HG03039 (cell line): ENCODE measurements around the gene FADS6.

ENCODE experiments used
- ATAC-seq: cut with Tn5 transposase; IDR thresholded peaks from one replicate; pipeline ENCODE4 v1.9.1; 2021; ENCODE audit warnings: mild to moderate bottlenecking, moderate library complexity; ENCODE audit not compliant: unreplicated experiment

The FADS6 gene, protein sequence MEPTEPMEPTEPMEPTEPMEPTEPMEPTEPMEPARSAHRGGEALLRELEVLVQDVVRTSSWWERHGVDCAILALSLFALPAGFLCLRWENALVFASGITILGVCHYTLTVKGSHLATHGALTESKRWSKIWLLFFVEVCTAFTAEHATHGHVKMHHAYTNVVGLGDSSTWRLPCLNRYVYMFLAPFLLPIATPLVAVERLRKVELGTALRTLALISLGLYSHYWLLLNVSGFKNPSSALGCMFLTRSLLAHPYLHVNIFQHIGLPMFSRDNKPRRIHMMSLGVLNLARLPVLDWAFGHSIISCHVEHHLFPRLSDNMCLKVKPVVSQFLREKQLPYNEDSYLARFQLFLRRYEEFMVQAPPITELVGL

DNA sequence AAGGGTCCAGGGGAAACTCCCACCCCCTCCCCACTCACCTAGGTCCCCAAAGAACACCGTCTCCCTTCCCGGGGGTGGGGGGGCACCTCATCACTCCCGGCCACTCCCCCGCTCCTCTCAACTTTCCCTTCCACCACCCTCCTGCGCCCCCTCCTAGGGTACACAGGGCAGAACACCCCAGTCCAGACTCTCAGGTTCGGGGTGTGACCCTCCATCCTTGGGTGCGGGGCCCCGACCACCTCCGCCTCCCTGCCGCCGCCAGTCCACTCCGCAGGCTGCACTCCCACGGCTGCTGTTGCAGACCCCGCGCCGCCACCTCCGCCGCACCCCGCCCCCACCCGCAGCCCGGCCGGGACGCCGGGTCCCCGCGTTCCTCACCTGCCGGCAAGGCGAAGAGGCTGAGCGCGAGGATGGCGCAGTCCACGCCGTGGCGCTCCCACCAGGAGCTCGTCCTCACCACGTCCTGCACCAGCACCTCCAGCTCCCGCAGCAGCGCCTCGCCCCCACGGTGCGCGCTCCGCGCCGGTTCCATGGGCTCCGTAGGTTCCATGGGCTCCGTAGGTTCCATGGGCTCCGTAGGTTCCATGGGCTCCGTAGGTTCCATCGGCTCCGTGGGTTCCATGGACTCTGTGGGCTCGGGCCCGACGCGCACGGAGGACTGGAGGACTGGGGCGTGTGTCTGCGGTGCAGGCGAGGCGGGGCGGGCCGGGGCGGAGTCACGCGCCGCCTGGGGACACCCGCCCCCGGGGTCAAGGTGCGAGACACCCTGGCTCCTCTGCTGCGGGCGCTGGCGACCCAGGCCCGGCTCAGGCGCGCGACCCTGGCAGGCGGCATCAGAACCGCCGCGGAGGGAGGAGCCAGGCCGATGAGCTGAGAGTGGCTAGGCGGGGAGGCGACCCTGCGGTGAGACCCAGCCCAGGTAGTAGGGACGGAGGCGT is at the start of gene FADS6:
TSS of gene FADS6 (minus strand) at position 660 of the 938 bp plus-strand sequence. CDS start at position 622, 38 bp downstream.
- ATAC-seq: no peak

DNA sequence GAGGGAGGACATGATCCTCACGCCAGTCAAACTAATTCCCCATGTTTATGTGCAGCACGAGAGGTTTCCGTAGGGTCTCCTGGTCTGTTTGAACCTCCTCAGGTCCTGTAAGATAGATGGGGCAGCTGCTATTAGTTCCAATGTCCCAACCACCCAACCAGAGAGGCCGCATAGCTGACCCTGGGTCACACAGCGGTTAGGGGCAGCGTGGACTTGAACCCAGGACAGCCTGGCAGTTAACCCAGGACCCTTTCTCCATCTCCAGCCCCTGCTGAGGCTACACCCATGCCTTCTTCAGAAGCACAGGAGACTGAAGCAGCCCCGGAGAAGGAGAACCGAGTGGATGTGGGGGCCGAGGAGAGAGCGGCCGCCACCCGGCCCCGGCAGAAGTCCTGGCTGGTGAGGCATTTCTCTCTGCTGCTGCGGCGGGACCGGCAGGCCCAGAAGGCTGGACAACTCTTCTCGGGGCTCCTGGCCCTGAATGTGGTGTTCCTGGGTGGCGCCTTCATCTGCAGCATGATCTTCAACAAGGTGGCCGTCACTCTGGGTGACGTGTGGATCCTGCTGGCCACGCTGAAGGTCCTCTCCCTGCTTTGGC is 47.8 kb upstream of the FADS6 start:
- no peak for ATAC-seq

DNA sequence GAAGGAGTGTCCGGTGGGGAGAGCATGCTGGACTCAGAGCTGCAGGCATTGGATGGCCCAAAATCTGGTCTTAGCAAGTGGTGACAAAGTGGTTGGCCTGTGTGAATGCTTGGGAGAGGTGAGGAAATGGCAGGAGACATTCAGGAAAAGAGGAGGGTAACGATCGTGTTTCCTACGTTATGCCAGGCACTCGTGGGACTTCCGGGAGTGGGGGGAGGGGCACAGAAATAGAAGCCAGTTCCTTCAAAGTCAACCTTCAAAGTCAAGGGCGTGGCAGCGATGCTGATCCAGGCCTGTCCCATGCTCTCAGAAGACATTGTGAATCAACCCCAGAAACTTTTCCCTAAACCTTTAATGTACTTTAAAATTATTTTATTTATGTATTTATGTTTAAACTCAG is 46.1 kb upstream of the FADS6 start:
- ATAC-seq: no peak

DNA sequence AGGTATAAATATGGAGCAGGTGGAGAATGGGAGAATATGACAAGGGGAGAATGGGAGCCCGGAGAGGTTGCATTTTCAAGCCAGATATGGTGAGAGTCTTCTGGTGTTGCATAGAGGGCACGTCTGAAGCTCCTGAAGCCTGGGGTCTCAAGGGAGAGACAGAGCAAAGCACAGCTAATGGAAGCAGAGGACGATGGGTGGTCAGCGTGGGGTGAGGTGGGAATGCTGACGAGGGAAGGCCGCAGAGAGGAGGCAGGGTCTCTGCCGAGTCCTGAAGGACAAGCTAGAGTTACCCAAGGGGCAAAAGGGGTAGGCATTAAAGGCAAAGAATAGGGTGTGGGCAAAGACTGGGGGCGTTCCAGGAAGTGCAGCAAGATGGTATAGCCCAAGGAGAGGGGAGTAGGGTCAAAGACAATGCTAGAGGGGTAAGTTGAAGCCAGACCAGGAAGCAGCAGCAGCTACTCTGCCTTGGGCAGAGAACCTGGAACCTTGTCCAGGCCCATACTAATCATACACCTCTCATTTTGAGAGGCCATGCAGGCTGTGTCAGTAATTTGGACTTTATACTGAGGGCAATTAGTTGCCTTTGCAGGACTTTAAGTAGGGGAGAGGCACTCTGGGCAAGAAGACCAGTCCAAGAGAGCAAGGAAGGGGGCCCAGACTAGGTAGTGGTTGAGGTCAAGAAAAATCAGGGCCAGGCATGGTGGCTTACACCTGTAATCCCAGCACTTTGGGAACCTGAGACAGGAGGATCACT is 44.9 kb upstream of the FADS6 start:
- ATAC-seq: no peak

DNA sequence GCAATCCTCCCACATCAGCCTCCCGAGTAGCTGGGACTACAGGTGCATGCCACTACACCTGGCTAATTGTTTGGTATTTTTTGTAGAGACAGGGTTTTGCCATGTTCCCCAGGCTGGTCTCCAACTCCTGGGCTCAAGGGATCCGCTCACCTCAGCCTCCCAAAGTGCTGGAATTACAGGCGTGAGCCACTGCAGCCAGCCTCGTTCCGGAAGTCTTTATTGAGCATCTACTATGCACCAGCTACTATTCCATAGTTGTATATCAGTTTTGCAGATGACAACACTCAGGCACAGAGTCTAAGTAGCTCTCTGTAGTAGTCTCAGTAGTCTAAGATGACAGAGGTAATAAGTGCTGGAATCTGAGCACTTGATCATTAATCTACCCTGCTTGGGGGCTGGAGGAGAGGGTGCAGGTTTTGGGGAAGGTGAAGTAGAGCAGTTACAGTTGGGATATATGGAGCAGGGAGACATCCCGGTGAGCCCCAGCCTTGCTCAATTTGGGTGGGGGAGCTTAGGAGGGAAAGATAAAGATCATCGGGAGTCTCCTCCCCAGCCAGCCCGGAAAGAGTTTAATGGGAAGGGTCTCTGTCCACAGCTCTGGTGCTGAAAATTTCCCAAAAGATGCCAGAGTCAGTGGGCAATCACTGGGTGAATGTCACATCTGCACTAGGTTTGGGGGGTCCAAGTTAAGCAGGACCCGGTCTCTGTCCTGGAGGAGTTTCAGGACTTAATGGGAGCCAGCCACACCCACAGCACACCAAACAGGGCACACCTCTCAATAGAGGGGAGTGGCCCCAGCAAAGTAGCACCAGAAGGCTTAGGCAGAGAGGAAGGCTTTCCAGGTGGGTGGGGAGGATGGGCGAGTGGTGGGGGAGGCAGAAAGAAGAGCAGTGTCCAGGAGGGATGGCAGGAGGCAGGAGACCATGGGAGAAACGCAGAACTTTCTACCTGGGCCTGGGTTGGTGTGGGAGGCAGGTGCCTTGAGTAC is 43.9 kb upstream of the FADS6 start:
- no peak for ATAC-seq

DNA sequence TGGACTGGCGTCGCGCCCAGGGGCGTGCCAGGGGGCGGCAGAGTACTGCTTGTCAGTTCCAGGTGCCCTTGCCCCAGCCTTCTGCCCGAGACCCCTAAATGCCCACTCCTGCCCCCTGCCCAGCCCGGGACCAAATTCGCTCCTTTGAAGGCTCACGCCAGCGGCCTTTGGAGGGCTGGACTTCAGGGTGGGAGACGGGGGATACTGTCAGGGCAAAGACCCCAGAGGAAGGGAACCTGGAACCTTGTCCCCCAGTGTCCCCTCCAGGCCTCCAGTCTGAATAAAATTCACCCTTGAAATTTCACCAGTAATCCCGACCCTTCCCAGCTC is 43.0 kb upstream of the FADS6 start:
- no peak for ATAC-seq

DNA sequence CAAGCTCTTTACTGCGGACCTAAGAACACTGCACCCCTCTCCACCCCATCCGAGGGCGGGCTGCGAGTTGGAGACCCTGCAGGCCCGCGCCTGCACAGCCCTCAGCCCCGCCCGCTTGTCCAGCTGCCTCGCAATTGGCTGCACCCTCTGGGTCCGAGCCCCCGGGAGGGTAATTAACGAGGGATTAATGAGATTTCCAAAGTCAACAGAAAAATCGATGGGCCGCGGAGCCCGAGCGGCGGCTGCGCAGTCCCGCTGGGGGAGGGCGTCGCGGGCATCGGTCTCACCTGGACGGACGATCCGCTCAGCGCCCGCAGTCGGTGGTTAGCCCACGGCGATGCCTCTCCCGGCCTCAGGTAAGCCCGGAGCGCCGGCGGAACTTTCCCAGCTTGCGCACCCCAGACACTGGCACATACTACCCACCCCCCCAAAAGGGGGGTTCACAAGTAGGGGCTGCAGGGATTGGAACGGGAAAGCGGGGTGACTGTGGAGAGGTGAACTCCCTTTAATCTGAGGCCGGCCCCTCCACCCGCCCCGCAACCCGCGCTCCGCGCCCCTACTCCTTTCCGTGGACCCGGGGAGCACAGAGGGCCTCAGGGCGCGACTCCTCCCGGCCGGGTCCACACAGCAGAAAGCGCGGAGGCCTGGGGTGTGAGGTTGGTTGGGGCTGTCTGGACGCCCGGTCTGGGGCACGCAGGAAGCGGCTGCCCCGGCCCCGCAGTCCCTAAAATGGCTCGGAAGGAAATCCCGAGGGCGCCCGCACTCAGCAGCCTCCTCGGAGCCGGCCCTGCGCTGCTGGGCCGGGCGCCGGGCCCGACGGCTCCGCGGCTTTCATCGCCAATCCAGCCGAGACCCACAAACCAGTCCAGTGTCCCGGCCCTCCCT is 42.4 kb upstream of the FADS6 start, which contains the start of gene OTOP3:
TSS of gene OTOP3 (plus strand) at position 314 of the 885 bp plus-strand sequence. CDS start at position 338, 24 bp downstream.
- ATAC-seq: no peak

DNA sequence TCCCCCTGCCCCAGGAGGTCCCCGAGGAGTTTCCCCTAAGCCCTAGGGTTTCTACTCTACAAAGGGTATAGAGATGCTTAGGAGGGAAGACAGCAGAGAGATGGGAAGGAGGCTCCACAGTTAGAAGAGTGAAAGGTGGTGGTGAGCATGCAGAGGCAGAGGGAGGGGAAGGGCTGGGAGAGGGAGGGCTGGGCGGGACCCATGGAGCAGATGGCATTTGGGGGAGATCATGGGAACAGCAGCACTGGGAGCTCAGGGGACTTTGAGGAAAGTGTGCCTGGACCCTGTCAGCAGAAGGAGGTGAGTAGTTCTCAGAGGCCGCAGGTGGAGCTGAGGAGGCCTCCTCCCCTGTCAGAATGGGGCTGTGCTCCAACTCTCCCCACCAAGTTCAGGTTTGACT is 41.6 kb upstream of the FADS6 start:
- ATAC-seq: no peak

DNA sequence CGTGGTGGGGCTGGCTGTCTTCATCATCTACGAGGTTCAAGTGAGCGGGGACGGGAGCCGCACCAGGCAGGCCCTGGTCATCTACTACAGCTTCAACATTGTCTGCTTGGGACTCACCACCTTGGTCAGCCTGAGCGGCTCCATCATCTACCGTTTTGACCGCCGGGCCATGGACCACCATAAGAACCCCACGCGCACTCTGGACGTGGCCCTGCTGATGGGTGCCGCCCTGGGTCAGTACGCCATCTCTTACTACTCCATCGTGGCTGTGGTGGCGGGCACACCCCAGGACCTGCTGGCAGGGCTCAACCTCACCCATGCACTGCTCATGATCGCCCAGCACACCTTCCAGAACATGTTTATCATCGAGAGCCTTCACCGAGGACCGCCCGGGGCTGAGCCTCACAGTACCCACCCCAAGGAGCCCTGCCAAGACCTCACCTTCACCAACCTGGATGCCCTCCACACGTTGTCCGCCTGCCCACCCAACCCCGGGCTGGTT is 37.2 kb upstream of the FADS6 start:
- no peak for ATAC-seq

DNA sequence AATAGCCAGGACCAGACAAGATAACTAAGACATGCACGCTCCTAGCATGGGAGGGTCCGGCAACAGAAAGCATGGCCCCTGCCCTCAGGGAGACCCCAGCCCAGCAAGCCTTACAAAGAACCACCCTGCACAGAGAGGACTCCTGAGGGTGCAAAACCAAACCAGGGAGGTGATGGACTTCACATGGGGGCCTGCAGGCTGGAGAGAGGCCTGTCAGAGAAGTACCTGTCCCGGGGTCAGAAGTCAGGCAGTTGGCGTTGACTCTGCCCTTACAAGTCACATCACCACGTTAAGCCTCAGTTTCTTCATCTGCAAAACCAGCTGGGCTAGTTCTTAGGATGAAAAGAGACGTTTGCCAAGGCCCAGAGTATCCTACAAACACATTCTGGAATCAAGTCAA is 35.4 kb upstream of the FADS6 start:
- ATAC-seq: no peak

DNA sequence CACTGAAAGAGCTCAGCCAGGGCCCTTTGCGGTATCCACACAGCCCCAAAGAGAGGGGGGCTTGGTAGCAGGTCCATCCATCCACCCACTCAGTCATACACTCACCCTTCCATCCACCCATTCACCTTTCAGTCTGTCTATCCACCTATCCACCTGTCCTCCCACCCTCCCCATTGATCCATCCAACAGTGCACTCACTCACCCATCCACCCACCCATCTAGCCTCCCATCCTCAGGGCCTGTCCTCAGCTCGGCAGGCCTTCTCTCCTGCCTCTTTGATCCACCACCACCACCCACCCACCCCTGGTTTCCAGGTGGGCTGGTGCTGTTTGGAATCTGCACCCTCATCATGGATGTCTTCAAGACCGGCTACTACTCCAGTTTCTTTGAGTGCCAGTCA is 31.8 kb upstream of the FADS6 start:
- no peak for ATAC-seq

DNA sequence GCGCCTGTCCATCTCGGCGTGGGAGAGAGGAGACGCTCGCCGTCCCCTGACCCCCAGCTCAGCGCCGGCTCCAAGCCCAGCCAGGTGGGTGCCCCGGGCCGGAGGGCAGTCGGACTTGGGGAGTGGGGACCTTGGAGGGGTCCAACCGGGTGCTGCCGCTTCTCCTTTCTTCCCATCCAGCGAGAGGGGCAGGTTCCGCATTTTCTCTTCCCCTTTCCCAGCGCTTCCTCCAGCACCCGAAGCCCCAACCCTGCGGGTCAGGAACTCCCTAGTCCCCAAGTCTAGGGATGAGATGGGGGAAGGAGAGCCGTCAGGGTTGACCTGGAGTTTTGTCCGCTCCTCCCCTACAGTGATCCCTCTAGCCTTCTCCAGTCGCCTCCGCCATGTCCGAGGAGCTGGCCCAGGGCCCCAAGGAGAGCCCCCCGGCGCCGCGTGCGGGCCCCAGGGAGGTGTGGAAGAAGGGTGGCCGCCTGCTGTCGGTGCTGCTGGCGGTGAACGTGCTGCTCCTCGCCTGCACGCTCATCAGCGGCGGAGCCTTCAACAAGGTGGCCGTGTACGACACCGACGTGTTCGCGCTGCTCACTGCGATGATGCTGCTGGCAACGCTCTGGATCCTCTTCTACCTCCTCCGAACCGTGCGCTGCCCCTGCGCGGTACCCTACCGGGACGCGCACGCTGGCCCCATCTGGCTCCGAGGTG is 31.0 kb upstream of the FADS6 start, which contains the start of gene OTOP2:
TSS of gene OTOP2 (plus strand) at position 24 of the 699 bp plus-strand sequence. CDS start at position 384, 360 bp downstream.
- ATAC-seq: no peak

DNA sequence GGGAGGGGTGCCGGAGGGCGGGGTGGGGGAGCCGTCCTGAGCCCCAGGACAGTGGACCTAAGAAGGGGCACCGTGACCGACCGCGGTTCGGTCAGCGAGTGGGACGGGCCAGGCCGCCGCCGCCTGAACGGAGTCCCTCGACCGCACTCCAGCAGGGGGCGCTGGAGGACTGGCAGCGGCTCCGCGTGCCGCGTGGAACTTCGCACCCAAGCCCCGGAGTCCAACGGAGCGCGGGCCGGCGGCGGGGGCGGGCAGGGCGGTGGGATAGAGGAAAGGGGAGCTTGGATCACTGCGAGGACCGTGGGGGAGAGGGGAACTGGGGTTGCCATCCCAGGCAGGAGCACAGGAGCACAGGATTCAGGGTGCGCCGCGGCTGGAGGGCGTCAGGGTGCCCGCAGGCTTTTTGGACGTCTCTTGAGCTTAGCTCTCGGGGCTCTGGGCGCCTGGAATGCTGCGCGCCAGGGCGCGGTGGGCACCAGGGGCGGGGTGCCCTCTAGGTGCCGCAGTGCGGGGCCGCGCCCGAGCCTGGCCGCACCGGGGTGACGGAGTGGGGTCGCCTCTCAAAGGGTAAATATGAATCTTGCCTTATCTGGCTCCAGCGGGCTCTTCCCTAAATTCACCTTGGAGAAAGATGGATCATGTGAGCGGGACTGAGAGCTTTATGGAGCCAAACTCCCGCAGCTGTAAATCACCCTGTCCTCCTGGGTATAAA is 30.3 kb upstream of the FADS6 start:
- no peak for ATAC-seq

DNA sequence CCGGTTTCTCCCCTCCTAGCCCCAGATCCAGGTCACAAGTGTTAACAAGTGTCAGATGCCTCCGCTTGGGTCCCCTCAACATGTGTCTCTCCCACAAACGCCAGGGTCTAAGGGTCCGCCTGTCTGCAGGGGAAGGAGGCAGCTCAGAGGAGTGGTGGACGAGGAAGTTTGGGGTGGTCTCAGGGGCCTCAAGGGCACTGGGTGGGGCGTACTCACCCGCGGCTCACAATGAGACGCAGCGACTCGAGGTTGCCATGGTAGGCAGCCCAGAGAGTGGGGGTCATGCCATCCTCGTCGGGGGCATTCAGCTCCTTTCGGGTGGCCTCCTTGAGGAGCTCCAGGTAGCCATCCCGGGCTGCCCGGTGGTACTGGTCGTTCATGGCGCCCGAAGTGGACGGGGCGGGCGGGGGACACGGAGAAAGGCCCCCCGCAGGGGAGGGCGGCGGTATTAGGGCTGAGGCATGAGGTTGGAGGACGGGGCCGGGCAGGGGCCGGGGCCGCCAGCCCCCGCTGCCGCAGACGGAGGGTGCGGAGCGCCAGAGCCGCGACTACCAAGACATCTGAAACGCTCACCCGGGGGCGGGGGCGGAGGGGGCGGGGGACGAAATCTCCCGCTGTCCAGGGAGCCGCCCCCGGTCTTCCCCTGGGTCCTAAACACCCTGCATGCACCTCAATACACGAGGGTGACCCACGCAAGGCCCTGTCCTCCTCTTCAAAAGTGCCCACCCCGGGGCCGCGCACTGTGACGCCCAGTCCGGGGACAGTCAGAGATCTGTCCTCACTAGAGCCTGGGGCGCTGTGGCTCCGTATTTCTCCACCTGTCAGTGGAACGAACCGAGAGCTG is 29.5 kb upstream of the FADS6 start, which contains the start of gene USH1G:
TSS of gene USH1G (minus strand) at position 562 of the 844 bp plus-strand sequence. CDS start at position 380, 182 bp downstream.
- ATAC-seq: no peak

DNA sequence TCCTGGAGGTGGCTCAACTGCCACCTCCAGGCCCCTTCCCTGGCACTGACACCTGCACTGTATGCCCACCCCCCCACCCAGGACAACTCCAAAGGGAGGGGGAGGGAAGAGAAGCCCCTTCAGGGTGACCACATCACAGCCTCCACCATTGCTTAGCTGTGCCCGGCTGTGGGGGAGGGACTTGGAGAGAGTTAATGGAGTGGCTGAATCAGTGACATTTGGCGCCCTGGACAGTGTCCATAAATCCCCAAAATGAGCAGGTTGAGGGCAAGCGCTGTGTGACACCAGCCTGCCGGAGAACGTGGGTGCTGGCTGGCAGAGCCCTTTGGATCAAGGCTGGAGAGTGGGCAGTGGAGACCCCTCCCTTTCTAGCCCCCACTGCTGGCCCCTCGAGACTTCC is 28.7 kb upstream of the FADS6 start:
- no peak for ATAC-seq

DNA sequence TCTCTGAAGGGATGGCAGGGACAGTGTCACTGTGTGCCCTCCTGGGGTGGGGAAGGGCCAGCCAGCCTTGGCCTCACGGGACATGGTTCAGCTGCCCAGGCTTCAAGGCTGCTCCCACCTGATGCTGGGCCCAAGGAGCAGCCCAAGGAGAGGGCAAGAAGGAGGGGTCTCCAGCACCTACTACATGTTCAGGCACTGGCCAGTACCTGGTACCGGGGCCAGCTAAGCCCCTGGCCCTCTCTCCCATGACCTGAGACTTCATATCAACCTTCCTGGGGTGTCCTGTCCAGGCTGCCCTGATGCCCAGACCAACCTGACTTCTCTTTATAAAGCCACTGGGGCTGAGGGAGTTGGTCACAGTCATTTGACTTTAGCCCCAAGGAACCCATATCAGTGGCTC is 28.3 kb upstream of the FADS6 start:
- ATAC-seq: no peak
